Suprapubic skin (tissue), 3 donors: ENCODE measurements around the gene CBFA2T3.

Source experiments
- CTCF ChIP-seq, 2 donors: fragments of 200-600 bp in 1 of 2; fragments of 450-650 bp in 1 of 2; sonication (generic) in 1 of 2; IDR thresholded peaks; one replicate each; pipeline ENCODE4 v1.5.1; 2016 to 2019; ENCODE audit warnings: antibody characterized with exemption in 2 of 2, mild to moderate bottlenecking in 1 of 2, moderate library complexity in 1 of 2
- POLR2A ChIP-seq, 2 donors: fragments of 450-650 bp; IDR thresholded peaks; one replicate each; pipeline ENCODE4 v1.6.1; 2017; ENCODE audit warnings: antibody characterized with exemption in 2 of 2, mild to moderate bottlenecking in 2 of 2, moderate library complexity in 2 of 2

GRCh38 chr16:88906020-88906419, 71.0 kb downstream of the CBFA2T3 start:
- TF ChIP-seq CTCF (IDR thresholded peaks at IDR 0.05) (no peak), POLR2A (IDR thresholded peaks at IDR 0.05) (no peak)
